Thoracic aorta (tissue), 2 donors: ENCODE measurements around the gene DAND5. TPM values are rescaled to one million over a fixed set of nuclear protein-coding genes. Genes with fewer than 3 reads are reported as not detected.

Experiments used
- ATAC-seq: fragments of 150-250 bp; one replicate; pipeline ENCODE4 v1.8.0; 2017; ENCODE audit warnings: low read depth; ENCODE audit not compliant: insufficient number of reproducible peaks, low FRiP score
- DNase-seq: peaks from one replicate; pipeline ENCODE4 v3.0.0-alpha.2; 2020; ENCODE audit warnings: low spot score
- H3K27ac ChIP-seq, 2 donors: fragments of 200-600 bp; sonication (generic); 1 replicate in 1 of 2; 2 replicates in 1 of 2; pipeline ENCODE4 v1.5.1; 2016; ENCODE audit warnings: mild to moderate bottlenecking in 2 of 2, moderate library complexity in 2 of 2
- H3K27me3 ChIP-seq: fragments of 200-600 bp; sonication (generic); replicated peaks from 2 replicates; pipeline ENCODE4 v1.6.0; 2016; ENCODE audit warnings: mild to moderate bottlenecking; ENCODE audit not compliant: insufficient read depth
- H3K36me3 ChIP-seq: fragments of 200-600 bp; sonication (generic); one replicate; pipeline ENCODE4 v1.5.1; 2016
- H3K4me1 ChIP-seq, 2 donors: fragments of 200-600 bp; sonication (generic); 1 replicate in 1 of 2; 2 replicates in 1 of 2; pipeline versions ENCODE4 v1.5.1 to v1.6.0; 2016; ENCODE audit warnings: low read depth in 2 of 2, mild to moderate bottlenecking in 1 of 2; ENCODE audit not compliant: control insufficient read depth in 1 of 2
- H3K4me3 ChIP-seq: fragments of 200-600 bp; sonication (generic); 2 replicates; pipeline ENCODE4 v1.5.1; 2016; ENCODE audit warnings: mild to moderate bottlenecking
- H3K9me3 ChIP-seq: fragments of 200-600 bp; sonication (generic); 2 replicates; pipeline ENCODE4 v1.5.1; 2016
- CTCF ChIP-seq: fragments of 200-600 bp; sonication (generic); IDR thresholded peaks from one replicate; pipeline ENCODE4 v1.5.1; 2019; ENCODE audit warnings: antibody characterized with exemption
- total RNA-seq, 2 donors: library from RNA; depleted of rRNA; stranded (reverse); fragments of >200 nt; gene quantifications; one replicate each; pipeline versions ENCODE4 v1.1.0 to v1.2.3, GENCODE V29; 2016

The DAND5 gene
- total RNA-seq, 2 donors from 2014 or later = not detected

- Histone ChIP-seq H3K27ac (peak overlapping the region; percentile 97 to 99), H3K27me3 (no peaks in the 10 kb centered on the region), H3K4me3 (peak overlapping the region; percentile 62), H3K36me3 (peaks cover 4% of the 10 kb centered on the region), H3K9me3 (no peaks in the 10 kb centered on the region), H3K4me1 (peaks cover 69 to 93% of the 10 kb centered on the region in 2 donors)
- no peak for ATAC-seq
- TF ChIP-seq CTCF = no peak
- no peak for DNase-seq
Observed at GRCh38 chr19:13006431-13007281, 37.3 kb downstream of the DAND5 start.

GRCh38 chr19:13007292-13008045, 38.1 kb downstream of the DAND5 start:
- TF ChIP-seq CTCF = no peak
- H3K36me3 ChIP-seq = peaks cover 4% of the 10 kb centered on the region
- no peak for DNase-seq
- H3K27me3 ChIP-seq = no peaks in the 10 kb centered on the region
- H3K4me3 ChIP-seq = peak overlapping the region; percentile 62
- H3K4me1 ChIP-seq = peaks cover 75 to 99% of the 10 kb centered on the region in 2 donors
- H3K27ac ChIP-seq = peak overlapping the region; percentile 97 to 99
- no peaks in the 10 kb centered on the region for H3K9me3 ChIP-seq
- no peak for ATAC-seq

DNA sequence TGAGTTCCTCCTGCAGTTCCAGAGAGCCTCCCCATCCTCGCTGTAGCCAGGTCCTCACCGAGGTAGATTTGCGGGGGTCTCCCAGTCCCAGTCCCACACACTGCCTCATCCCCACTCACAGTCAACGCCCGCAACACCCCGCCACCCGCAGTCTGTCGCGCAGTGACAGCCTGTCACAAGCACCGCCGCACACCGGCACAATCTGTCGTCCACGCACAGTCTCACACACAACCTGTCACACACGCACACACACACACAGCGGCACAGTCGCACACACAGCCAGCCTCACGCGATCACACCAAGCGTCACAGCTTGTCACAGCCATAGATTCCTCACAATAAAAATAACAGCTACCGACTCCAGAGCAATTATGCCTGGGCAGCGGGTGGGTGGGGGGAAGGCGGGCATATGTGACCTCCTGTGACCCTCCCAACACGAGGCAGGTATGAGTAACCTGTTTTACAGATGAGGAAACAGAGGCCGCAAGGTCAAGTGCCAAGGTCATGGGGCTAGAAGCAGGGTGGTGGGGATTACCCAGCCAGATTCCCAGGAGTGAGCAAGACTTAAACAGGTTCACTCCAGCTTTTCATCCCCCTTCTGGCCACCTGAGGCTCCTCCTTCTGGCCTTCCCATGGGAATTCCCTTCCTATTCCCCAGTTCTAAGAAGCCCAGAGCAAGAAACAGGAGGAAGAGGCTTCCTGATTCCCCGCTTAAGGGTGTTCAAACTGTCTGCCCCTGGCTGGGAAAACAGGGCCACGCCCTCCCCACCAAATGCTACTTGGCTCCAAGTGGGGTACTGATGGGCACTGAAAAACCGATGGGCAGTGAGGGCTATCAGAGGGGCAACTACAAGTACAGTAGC, 39.8 kb downstream of the DAND5 start:
- Histone ChIP-seq H3K27ac (peak overlapping the region; percentile 78 to 99), H3K9me3 (no peaks in the 10 kb centered on the region), H3K27me3 (no peaks in the 10 kb centered on the region), H3K36me3 (peaks cover 4% of the 10 kb centered on the region), H3K4me1 (peaks cover 67 to 97% of the 10 kb centered on the region in 2 donors), H3K4me3 (peak overlapping the region; percentile 53)
- no peak for TF ChIP-seq CTCF
- ATAC-seq (no peak), DNase-seq (no peak)

GRCh38 chr19:13010038-13010991, 40.9 kb downstream of the DAND5 start:
- peak overlapping the region; percentile 53 for H3K4me3 ChIP-seq
- H3K27ac ChIP-seq = peak overlapping the region; percentile 98 to 99
- DNase-seq (no peak), ATAC-seq (no peak)
- peaks cover 4% of the 10 kb centered on the region for H3K36me3 ChIP-seq
- no peaks in the 10 kb centered on the region for H3K9me3 ChIP-seq
- H3K27me3 ChIP-seq = no peaks in the 10 kb centered on the region
- H3K4me1 ChIP-seq = peaks cover 73 to 96% of the 10 kb centered on the region in 2 donors
- TF ChIP-seq CTCF = no peak
